ENCODE measurements around the gene UFC1.

The UFC1 gene

GRCh38 chr1:161172349-161172748 is 18.6 kb downstream of the UFC1 start:
- DNase-seq = no peak

GRCh38 chr1:161172776-161173376 is 19.1 kb downstream of the UFC1 start:
- no peak for DNase-seq

- DNase-seq = no peak
Observed at GRCh38 chr1:161173711-161174110, 19.9 kb downstream of the UFC1 start.

DNA sequence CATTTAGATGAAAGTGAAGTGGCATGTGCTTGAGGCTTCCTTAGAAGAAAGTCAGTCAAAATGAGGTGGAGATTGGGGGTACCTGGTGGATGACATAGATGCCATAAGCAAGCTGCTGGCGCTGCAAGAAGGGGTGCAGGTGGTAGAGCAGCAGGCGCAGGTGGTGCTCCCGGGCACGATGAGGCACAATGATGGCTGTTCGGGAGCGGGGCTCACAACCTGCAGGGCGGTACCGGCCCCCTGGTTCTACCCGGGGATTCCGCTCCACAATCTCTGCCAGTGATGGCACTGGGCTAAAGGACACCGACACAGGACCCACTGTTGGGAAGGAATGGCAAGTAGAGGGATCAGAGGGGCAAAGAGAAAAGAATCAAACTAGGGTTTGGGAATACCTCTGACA is 21.1 kb downstream of the UFC1 start:
- no peak for DNase-seq

GRCh38 chr1:161175771-161176453 is 22.1 kb downstream of the UFC1 start:
- DNase-seq = no peak

DNA sequence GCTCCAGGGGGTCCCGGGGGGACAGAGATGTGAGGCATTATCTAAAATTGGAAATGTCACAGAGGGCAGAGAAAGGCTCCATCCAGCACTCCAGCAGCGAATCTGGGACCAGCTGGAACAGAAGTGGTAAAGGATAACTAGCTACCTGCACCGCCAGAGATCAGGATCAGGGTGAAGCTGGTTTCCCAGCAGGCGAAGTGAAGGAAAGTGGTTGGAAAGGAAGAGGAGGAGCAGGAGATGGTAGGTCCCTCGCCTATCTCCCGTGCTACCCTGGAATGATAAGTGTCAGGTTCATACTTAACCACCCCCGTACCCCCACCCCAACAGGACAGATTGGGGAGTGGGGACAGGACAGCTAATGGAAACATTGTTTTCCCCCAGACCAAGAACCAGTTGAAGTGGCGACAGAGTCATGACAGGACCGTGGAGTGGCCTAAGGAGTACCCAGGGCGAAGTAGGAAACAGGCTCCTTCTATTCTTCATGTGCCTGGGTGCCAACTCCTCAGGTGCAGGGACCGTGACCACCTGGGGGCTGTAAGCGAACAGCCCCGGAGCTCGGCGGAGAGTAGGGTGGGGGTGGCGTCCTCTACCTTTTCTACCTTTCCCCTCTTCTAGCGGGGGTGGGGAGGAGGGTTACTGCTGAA is 22.8 kb downstream of the UFC1 start:
- no peak for DNase-seq

DNA sequence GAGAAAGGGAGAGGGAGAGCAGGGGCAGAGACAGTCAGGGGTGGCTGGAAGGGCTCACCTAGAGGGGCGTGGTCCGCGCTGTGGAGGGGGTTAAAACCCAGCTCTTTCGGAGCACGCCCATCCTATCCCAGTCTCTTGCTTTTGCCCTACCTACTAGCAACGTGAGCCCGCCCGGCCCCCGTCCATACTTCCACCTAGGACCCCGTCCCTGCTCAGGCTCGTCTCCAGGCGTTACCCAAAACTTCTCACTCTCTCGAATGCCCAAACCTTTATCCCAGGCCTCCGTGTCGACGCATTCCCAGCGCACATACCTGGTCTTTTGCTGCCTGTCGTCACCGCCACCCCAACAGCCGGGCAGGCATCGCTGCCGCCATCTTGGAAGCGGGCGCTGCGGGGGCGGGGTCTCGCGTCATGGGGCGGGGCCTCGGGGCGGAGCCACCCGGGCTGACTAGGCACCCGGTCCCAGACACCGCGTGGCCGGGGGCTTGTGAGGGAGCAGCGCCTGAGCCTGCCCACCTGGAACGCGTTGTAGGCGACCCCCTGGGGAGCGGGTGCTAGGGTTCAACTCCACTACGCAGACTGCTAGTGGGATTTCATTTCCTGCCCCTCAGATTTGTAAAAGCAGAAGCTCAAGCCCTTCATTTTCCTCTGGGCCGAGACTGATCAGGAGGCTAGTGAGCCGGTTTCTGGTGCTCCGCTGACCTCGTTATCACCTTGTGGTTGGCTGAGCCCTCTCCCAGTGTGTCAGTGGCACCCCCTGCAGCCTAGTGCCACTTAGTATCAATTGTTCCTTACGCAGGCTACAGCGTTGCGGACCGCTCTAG is 23.5 kb downstream of the UFC1 start, which contains the start of gene B4GALT3:
Gene B4GALT3, minus strand, starts transcription at position 396 of the 824 bp plus-strand sequence. CDS start 1,447 bp downstream, outside the sequence.
- peak; percentile 98 for DNase-seq

GRCh38 chr1:161177936-161178244 is 24.1 kb downstream of the UFC1 start:
- DNase-seq = no peak

DNA sequence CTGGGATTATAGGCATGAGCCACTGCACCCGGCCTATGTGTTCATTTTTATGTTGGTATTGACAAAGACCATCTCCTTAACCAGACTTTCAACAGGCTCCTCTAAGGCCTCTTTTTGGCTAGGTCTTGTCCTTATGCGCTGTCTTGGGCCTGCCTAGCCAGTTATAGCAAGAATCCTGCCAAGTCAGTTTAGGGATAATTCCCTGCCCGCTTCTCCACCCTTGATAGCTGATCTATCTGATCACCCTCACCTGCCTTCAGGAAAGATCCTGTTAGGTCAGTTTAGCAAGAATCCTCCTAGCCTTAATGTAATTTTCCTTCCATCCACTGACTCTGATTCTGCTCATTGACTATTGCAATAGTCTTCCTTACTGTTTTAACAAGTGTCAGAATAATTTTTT is 25.9 kb downstream of the UFC1 start:
- no peak for DNase-seq

GRCh38 chr1:161180639-161181038 is 26.9 kb downstream of the UFC1 start:
- no peak for DNase-seq

- peak; percentile 59 to 73 for DNase-seq
Observed at GRCh38 chr1:161182214-161182613, 28.4 kb downstream of the UFC1 start.

GRCh38 chr1:161185282-161185682 is 31.5 kb downstream of the UFC1 start:
- peak; percentile 68 to 74 for DNase-seq

DNA sequence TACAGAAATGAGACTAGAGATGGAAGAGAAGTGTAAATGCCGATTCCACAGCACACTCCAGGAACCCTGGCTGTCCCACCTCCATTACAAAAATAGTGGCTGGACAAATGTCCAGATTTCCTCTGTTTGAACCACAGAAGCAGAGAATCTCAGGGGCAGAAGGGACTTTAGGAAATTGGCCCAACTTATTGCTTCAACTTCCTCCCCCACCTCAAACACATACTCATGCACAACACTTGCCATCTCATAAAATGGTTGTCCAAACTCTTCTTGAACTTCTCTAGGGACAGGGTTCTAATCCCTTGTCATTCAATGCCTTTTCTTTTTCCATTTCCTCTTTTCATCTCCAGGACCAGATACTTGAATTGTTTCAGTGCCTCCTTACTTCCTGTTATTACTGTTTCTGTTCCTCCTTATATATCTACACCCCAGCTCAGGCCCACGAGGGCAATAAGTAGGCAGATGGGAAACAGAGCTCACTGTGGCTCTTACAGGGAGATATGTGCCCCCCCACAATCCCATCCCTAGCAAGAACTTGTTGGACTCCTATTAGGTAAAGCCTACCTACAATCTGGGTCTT is 32.0 kb downstream of the UFC1 start:
- no peak for DNase-seq

GRCh38 chr1:161187311-161187710 is 33.5 kb downstream of the UFC1 start:
- DNase-seq = no peak

DNA sequence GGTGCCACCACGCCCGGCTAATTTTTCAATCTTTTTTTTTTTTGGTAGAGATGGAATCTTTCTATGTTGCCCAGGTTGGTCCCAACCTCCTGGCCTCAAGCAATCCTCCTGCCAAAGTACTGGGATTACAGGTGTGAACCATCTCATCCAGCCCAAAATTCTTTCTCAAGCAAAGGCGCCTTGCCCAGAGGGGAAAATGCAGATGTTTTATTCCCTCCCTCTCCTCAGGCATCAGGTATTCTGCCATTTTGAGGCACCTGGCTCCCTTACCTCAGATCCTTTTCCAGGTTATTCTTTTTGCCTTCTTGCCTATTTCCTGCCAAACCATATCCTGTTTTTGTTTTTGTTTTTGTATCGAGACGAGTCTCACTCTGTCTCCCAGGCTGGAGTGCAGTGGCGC is 34.6 kb downstream of the UFC1 start:
- no peak for DNase-seq

GRCh38 chr1:161189036-161189435 is 35.3 kb downstream of the UFC1 start:
- no peak for DNase-seq

DNA sequence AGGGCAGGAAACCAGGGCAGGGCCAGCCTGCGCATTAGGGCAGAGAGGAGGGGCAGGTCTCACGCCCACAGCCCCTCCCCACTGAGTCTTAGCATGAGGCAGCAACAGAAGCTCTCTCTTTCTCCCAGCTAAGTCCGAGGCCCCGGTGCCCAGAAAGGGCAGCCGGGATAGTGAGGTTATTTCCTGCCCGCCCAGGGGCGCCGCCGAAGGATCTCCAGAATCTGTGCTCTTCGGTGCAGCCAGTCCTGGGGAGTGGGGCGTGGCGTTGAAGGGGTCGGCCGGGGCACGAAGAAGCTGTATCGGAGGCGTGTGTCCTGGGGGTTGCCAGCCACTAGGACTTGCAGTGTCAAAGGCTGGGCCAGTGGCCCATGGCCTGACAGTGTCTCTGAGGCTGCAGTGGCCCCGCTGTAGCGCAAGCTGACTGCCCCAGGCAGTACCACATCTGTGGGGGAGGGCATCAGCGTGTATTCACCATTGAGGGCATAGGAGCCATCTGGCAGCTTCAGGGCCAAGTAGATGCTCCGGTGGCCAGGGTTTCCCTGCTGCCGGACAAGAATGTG is 37.3 kb downstream of the UFC1 start:
- no peak for DNase-seq

DNA sequence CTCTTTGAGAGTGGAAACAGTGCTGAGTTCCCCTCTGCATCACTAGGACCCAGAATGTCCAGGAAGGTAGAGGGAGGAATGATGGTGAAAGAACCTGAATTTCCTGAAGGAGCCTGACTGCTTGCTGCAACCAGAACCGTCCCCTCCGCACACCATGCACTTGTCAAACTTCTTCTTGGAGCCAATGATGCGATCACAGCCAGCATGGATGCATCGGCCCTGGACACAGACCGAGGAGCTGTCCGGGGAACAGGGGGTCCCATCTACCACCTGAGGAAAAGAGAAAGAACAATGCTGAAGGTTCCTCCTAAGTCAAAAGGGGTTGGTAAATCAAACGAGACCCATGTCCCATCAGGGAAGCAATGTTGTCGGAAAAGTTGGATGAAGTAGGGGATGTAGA is 38.2 kb downstream of the UFC1 start:
- no peak for DNase-seq

DNA sequence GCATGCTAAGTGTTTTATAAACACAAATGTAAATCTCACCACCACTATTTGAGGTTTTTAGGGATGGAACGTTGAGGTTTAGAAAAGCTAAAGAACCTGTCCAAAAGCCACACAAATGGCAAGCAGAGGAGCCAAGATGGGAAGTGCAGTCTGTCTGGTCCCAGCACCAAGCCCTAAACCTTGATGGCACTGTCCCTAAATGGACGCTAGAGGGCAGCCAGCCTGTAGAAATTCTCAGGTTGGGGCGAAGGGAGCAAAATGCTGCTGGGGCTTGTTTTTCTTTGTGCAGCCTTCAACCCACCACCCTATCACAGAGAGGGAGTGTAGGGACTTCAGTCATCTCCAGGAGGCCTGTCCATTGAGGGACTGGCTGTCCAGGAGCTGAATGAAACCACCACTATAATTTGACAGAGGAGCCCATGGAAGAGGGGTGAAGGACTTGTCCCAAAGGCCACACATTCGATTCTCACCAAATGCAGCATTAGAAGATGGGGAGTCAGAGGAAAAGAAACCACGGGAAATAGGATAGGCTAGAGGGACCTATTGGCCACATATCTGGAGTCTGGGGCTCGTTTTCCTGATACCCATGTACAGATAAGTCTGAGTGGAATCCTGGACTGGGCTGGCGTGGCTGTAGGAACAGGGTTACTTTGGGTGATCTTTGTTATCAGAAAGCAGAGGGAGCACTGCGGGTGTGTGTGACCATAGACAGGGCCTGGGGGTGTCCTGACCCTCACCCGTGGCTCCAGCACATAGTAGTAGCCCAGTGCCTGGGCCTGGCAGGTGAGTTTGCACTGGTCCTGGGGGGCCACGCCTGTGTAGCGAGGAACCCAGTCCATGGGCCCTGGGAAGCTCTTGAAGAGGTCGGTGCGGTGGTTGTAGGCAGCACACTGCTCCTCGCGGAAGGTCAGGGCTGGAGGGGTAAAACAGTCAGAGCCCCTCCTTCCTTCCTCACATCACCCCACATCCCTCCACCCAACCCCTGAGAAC is 39.0 kb downstream of the UFC1 start:
- DNase-seq = peak; percentile 62 to 73

- no peak for DNase-seq
Observed at GRCh38 chr1:161193561-161194235, 39.9 kb downstream of the UFC1 start.

DNA sequence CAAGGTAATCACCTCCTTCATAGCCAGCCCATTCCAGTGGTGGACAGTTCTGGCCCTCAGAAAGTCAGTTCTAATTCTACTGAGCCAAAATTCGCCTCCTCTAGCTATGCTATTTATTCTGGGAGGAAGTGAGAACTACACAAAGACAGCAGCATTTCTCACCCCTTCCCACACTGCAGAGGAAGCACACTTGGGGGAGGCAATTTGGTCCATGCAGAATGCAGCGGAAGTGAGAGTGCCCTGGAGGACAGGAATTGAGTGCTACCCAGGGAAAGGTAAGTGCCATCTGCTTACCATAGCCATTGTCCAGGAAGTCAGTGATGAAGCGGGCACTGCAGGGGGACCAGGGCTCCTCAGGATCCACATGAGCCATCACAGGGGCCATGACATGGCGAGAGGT is 41.4 kb downstream of the UFC1 start:
- DNase-seq = no peak
